ENCODE results near the gene FAM20A.

The FAM20A gene

DNA sequence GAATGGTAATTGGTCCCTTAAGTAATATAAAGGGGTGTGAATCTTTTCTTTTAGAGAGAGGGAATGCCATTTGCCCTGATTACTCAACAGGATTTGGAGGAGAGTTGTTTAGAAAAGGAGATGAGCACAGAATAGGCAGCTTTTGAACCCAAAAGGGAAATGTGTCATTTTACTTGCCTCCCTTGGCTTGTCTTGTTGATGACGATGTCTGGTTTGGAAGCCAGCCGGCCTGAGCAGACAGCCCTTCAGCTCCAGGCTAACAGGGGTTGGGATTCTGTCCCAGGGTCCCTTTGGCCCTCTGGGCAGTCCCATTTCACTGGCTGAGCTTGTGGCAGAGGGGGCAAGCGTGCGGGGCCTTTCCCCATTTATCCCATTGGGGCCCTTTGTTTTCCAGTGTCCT lies 111.2 kb downstream of the FAM20A start:
- DNase-seq = no peak
